Measurements from ENCODE around the gene IAPP.

The IAPP gene

GRCh38 chr12:21372602-21373001 is at the start of gene IAPP:
Gene IAPP, plus strand, starts transcription at chr12:21372902. Its CDS starts 450 bp downstream, at chr12:21373352.
- no peak for DNase-seq (ENCODE audit: low read depth)
- H3K4me3 ChIP-seq (ENCODE audit: low read depth, low read length), result no peak within 1 kb of the TSS
- no peak for TF ChIP-seq CTCF (conservative IDR thresholded peaks at IDR 0.05; ENCODE audit: low read depth, low read length)

GRCh38 chr12:21323736-21324135 is 49.0 kb upstream of the IAPP start:
- TF ChIP-seq CTCF (conservative IDR thresholded peaks at IDR 0.05; ENCODE audit: low read depth, low read length), result no peak
- H3K4me3 ChIP-seq (ENCODE audit: low read depth, low read length), result no peak overlapping the region
- DNase-seq (ENCODE audit: low read depth), result no peak

GRCh38 chr12:21324551-21324950 is 48.2 kb upstream of the IAPP start:
- DNase-seq (ENCODE audit: low read depth), result no peak
- no peak for TF ChIP-seq CTCF (conservative IDR thresholded peaks at IDR 0.05; ENCODE audit: low read depth, low read length)
- no peak overlapping the region for H3K4me3 ChIP-seq (ENCODE audit: low read depth, low read length)

- TF ChIP-seq CTCF (conservative IDR thresholded peaks at IDR 0.05; ENCODE audit: low read depth, low read length), result no peak
- no peak for DNase-seq (ENCODE audit: low read depth)
- H3K4me3 ChIP-seq (ENCODE audit: low read depth, low read length), result no peak overlapping the region
These were observed 44.1 kb upstream of the IAPP start for GRCh38 chr12:21328578-21328977.

GRCh38 chr12:21330682-21331253 is 41.9 kb upstream of the IAPP start:
- no peak for TF ChIP-seq CTCF (conservative IDR thresholded peaks at IDR 0.05; ENCODE audit: low read depth, low read length)
- H3K4me3 ChIP-seq (ENCODE audit: low read depth, low read length), result no peak overlapping the region
- DNase-seq (ENCODE audit: low read depth), result peak; percentile 21

GRCh38 chr12:21334771-21335325 is 37.9 kb upstream of the IAPP start, which contains the start of gene SLCO1A2:
Gene SLCO1A2, minus strand, starts transcription at chr12:21334917. Its CDS starts 270 bp downstream, at chr12:21334647.
- DNase-seq (ENCODE audit: low read depth), result peak; percentile 2
- no peak within 1 kb of the TSS for H3K4me3 ChIP-seq (ENCODE audit: low read depth, low read length)
- TF ChIP-seq CTCF (conservative IDR thresholded peaks at IDR 0.05; ENCODE audit: low read depth, low read length), result no peak

- TF ChIP-seq CTCF (conservative IDR thresholded peaks at IDR 0.05; ENCODE audit: low read depth, low read length), result no peak
- no peak overlapping the region for H3K4me3 ChIP-seq (ENCODE audit: low read depth, low read length)
- DNase-seq (ENCODE audit: low read depth), result no peak
These were observed 36.0 kb upstream of the IAPP start for GRCh38 chr12:21336656-21337055.

Measured in choroid plexus epithelial cell (primary cell).